HG03025 (cell line): ENCODE measurements around the gene IRF2BPL.

Experiments used
- ATAC-seq: cut with Tn5 transposase; IDR thresholded peaks from one replicate; pipeline ENCODE4 v1.9.1; 2021; ENCODE audit warnings: mild to moderate bottlenecking, moderate library complexity; ENCODE audit not compliant: unreplicated experiment, low FRiP score

The IRF2BPL gene

DNA sequence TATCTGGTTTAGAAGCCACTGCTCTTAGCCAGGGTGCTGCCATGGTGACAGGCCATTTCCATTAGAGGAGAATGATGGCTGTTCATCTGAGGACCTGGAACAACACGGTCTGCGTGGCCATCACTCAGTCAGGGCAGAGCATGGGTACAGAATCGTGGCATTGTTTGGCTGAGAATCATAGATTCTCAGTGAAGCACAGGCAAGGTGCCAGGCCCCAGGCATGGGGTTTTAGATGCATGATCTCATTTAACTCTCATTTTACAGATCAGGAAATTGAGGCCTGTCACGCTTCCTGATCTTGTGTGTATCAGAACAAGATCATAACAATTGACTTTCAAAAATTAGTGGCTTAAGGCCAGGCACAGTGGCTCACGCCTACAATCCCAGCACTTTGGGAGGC, 26.8 kb upstream of the IRF2BPL start:
- ATAC-seq, result no peak

DNA sequence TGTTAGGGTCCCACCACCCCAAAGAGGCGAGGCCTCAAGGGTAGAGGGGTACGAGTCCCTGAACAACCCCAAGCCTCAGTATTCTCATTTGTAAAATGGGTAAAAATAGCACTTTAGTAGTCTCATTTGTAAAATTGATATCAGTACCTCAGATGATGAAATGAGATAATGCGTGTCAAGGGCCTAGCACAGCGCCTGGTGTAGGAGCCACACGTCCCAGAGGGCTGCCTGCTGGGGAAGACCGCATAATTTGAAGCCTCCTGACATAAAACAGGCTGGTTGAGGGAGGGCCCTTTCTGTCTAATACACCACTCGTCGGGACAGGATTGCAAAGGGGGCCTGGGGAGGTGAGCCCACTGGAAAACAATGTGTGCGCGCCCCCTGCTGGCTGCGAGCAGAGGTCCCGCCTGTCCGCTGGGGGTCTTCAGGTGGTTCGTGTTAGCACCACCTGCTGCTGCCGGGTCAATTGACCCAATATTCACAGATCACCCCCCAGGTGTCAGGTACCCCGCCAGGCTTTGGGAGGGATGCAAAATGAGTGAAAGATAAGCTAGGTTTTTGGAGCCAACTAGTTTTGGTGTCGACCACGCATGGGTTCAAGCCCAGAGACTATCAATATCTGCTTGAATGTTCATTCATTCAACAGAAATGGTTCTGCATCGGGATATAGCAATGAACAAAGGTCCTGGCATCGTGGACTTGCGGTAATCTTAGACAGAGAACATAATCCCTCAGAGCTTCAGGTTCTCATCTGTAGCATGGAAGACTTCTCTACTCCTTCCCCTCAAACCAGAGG, 24.7 kb upstream of the IRF2BPL start:
- no peak for ATAC-seq

- no peak for ATAC-seq
Measured at GRCh38 chr14:77052281-77053044, 24.0 kb upstream of the IRF2BPL start.

DNA sequence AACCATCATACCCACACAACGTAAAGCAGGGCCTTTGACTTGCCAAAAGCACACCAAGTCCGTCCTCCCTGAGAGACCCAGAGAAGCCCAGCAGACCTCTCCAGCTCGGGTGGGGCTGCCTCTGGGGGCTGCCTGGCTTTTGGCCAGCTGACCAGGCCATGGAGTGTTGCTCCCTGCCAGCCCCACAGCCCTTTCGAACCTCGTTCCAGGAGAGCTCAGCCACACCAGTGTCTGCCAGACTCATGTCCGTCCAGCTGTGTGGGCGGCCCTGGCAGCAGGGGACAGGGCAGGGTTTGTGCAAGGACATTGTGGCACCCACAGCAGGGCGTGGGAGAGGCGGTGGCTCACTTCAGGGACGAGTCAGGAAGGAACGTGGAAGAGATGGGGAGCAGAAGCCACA, 22.6 kb upstream of the IRF2BPL start:
- ATAC-seq, result no peak

DNA sequence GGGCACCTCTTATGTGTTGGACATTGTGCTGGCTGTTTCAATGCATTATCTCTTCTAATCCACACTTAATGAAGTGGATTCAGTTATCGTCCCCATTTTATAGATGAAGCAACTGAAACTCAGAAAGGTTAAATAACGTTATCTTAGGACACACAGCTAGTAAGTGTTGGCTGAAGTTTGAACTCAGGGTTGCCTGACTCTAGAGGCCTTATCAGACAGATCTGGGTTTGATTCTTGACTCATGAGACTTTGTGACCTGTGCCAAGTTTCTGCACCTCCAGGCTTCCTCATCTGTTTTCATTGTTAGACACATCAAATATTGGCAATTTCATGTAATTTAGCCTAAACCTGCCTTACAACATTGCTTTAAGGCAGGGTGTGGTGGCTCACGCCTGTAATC, 18.2 kb upstream of the IRF2BPL start:
- no peak for ATAC-seq

GRCh38 chr14:77045238-77046162, 17.0 kb upstream of the IRF2BPL start:
- ATAC-seq, result no peak

- no peak for ATAC-seq
Measured at GRCh38 chr14:77044783-77045237, 16.3 kb upstream of the IRF2BPL start.

DNA sequence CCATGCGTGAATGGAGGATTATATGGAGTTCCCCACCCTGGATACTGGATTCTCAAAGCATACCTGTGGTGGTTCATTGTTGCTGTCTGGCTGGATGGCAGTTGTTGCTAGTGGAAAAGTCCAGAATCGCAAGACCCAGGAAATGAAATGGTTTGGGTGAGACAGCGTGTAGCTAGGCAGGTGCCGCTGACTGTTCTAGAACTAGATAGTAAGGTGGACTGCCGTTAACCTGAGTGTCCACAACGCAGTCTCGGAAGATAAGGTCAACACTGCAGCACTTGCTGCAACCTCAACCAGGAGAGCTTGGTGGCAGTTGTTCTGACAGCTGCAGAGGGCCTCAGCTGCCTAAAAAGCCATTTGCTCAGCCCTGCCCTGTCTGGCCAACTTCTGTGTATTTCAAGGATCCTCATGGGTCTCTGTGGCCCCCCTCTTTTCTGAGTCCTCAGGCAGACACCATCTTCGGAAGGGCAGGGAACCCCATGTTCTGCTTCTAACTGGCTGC, 15.5 kb upstream of the IRF2BPL start:
- no peak for ATAC-seq

GRCh38 chr14:77043177-77043983, 14.9 kb upstream of the IRF2BPL start:
- ATAC-seq, result no peak

DNA sequence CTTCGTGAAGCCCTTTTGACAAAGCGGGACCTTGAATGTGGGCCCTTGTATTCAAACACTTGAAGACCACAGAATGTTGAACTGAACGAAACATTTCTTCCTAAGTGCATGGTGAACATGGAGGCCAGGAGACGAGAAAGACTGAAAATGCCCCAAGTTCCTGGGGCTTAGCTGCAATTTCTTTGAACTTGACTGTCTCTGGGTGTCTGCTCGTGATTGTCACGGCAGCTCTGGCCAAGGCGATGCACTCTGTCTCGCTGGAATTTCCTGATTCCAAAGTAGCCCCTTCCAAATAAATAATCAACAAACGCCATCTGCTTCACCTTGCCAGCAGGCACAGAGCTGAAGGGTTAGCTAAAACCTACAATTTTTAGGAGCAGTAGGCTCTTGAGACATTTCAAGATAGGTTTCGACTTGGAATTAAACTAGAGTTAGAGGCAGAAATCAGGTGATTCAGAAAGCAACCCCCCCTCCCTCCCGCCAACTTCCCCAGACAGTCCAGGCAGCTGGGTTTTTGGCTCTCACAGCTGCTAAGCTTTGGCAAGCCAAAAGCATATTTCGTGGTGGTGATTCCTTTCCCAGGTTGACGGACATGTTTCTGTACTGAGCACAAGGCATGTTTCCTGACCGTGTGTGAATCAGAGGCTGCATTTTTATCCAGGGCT, 13.5 kb upstream of the IRF2BPL start:
- no peak for ATAC-seq

DNA sequence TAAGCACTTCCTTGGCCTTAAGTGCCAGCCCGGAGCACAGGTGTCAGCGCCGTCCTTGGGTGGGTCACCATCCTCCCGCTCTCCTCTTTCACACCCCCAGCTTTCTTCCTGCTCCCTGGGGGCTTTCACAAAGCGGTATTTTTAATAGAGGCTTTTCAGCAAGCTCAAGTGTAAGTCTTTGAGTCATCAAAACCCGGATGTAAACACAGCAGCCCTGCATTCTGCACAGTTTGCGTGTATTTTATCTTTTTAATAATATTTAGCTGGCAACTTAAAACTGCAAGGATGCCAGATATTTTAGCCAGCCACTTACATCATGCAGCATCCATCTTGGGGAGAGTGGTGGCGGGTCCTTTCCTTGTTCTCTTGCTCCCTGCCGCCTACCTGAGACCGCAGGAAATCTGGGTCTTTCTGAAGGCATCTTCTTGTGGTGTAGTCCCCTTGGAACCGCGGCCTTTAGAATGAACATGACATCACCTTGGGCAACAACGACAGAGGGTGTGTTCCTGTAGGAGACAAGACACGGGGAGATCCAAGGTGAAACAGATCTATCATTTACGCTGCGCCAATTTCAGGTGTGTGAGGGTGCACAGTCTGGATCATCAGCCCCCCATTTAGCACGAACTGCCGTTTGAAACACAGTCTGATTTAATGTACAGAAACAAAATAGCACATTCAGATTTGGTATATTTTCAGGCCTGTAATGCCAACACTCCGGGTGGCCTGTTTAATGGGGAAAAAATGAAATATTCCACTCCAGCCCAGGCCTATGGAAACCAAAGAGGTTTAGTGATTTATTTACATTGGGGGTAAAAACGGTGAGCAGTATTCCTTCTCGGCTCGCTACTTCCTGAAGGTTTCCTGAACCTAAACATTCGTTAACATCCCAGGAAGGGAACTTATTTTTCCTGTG, 12.5 kb upstream of the IRF2BPL start:
- no peak for ATAC-seq

DNA sequence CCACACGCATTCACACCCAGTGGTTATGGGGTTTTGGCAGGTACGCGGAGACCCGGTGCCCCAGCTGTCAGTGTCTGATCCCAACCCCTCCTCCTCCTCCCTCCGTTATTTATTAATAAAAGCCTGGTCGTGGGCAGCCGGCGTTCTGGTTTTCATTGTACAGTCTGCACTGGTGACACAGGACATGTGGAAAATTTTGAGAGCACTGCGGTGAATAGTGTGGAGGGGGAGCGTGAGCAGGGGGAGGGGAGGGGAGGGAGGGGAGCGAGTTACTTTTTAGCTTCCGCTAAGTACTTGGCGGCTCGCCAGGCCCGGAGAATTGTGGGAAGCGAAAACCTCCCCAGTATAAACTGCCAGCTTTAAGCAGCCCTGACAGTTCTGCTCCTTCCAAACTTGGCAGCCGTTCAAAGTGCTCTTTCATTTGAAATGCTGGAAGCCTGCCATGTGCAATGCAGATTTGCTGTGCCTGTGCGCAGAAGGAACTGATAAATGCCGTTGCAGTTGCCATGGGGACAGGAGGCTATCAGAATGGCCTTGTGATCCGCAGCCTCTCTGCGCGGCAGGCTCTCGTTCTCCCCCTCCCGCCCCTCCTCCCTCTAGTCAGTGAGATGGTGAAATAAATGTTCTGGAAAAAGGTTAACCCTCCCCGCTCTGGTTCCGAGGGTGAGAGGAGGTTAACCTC, 11.7 kb upstream of the IRF2BPL start:
- ATAC-seq, result peak; percentile 53

- ATAC-seq, result peak; percentile 4
Measured at GRCh38 chr14:77039285-77040058, 11.0 kb upstream of the IRF2BPL start.

DNA sequence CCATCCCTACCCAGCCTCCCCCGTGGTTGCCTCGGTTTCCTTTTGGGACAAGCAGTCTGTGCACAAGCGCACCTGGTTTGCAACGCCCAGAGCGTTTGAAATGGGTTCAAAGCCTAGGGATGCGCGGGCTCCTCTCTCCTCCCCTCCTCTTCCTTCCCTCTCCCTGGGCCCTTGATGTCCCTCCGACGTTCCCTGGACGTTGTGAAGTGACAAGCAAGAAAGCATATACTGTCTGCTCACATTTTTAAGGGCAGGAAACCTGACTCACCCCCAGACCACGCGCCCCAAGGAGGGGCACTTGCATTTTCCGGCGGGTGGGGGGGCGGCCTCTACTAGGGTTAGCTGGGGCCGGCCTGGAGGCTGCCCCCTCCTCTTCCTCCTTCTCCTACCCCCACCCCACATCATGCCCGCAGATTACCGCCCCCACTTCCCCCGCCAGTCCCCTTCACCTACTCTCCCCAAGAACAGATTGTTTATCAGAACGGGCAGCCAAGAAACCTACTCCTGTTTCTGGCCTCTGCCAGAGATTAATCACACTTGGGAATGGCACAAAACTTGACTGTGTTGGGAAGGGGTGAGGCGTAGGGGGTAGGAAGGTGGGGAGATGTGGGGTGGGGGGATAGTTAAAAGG, 9.5 kb upstream of the IRF2BPL start:
- ATAC-seq, result no peak

DNA sequence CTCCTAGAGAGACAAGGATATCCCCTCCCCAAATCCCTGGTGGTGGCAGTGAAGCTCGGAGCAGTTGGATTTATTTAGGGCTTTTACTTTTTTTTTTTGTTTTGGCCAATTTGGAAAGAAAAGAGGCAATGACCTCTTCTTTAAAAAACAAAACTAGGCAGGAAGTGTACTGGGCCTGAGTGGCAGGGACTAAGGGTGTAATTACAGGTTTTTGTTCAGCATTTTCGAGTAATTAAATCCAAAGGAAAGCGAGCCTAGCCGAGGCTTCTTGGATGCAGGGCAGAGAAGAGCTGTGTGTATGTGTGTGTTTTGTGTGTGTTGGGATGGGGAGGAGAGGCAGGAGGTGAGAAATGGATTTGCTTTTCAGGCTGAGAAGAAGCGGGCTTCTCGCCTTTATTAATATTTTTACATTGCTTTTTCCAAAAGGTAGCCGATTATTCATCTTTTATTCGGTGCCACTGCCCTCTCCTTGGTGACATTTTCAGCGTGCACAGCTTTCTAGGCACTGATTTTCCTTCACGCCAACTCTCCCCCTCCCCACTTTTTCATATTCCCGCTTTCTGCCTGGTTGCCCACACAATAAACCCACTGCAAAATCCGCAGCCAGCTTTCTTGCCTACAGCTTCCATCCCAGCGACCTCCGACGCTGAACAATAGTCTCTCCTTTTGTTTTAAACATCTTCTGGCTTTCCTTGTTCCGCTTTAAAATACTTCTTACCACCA, 8.9 kb upstream of the IRF2BPL start:
- ATAC-seq, result no peak
